ENCODE data around the gene STK4.

GRCh38 chr20:45051204-45052060, 85.1 kb downstream of the STK4 start:
- no peak for TF ChIP-seq CTCF (conservative IDR thresholded peaks at IDR 0.05)
- no peak for TF ChIP-seq EZH2 (IDR thresholded peaks at IDR 0.05; ENCODE audit: low read depth)
